Stomach (tissue), 9 donors: ENCODE measurements around the gene PLD3. TPM values are rescaled to one million over a fixed set of nuclear protein-coding genes. Genes with fewer than 3 reads are reported as not detected.

ENCODE experiments used
- DNase-seq, 2 donors: peaks; one replicate each; pipeline versions ENCODE4 v3.0.0 to v3.0.0-alpha.2; 2013 to 2019
- H3K27ac ChIP-seq, 5 donors: fragments of 200-600 bp in 4 of 5; sonication (generic) in 4 of 5; one replicate each; pipeline ENCODE4 v1.5.1; 2013 to 2019; ENCODE audit warnings: mild to moderate bottlenecking in 1 of 5, moderate library complexity in 1 of 5
- H3K27me3 ChIP-seq, 3 donors: fragments of 200-600 bp; sonication (generic); one replicate each; pipeline ENCODE4 v1.5.1; 2017 to 2019; ENCODE audit warnings: mixed run types in 1 of 3
- H3K36me3 ChIP-seq, 4 donors: fragments of 200-600 bp; sonication (generic); 1 replicate in 3 of 4; 2 replicates in 1 of 4; pipeline ENCODE4 v1.5.1; 2016 to 2019
- H3K4me1 ChIP-seq, 4 donors: fragments of 200-600 bp; sonication (generic); one replicate each; pipeline ENCODE4 v1.5.1; 2016 to 2019
- H3K4me3 ChIP-seq, 4 donors: fragments of 200-600 bp; sonication (generic) in 3 of 4; one replicate each; pipeline ENCODE4 v1.5.1; 2016 to 2019; ENCODE audit warnings: mild to moderate bottlenecking in 1 of 4
- H3K9me3 ChIP-seq, 4 donors: fragments of 200-600 bp; sonication (generic); one replicate each; pipeline ENCODE4 v1.5.1; 2016 to 2019
- EP300 ChIP-seq: sonication (generic); formaldehyde crosslinking; IDR thresholded peaks from one replicate; pipeline ENCODE4 v1.6.1; 2017; ENCODE audit warnings: antibody characterized with exemption
- POLR2A ChIP-seq, 4 donors: fragments of 450-650 bp; IDR thresholded peaks; one replicate each; pipeline ENCODE4 v1.6.1; 2016; ENCODE audit warnings: antibody characterized with exemption in 4 of 4, control low read depth in 2 of 4, mild to moderate bottlenecking in 1 of 4, moderate library complexity in 1 of 4
- POLR2AphosphoS5 ChIP-seq, 3 donors: sonication (generic); formaldehyde crosslinking; IDR thresholded peaks; one replicate each; pipeline ENCODE4 v1.6.1; 2016; ENCODE audit warnings: antibody characterized with exemption in 3 of 3
- WGBS, 5 donors: extraction: QIAGEN DNeasy Blood & Tissue Kit in 3 of 5; methylation state at CpG; one replicate each; pipeline versions ENCODE4 v1.1.5 to v1.1.7; 2013 to 2018; 5-methylcytosine and 5-hydroxymethylcytosine counted together
- intact Hi-C: fragments of 100-400 bp; cut with DNase I; formaldehyde crosslinking; loops from one replicate; pipeline ENCODE4 v1.15.1; 2023; ENCODE audit warnings: low total_unique reads
- polyA plus RNA-seq, 3 donors: library from polyadenylated mRNA; stranded (reverse); fragments of 200-250 nt; gene quantifications; one replicate each; pipeline ENCODE4 v1.2.3, GENCODE V29; 2013
- total RNA-seq, 5 donors: library from RNA; depleted of rRNA; stranded (reverse); fragments of >200 nt; gene quantifications; one replicate each; pipeline versions ENCODE4 v1.1.0 to v1.2.3, GENCODE V29; 2014 to 2016
- TF ChIP-seq, protein P1 (sequence below), 7 experiments: fragments of 450-650 bp in 4 of 7; fragments of 200-600 bp in 3 of 7; sonication (generic) in 3 of 7; IDR thresholded peaks; one replicate each; pipeline ENCODE4 v1.5.1; 2016 to 2019; ENCODE audit warnings: antibody characterized with exemption in 7 of 7, control low read depth in 2 of 7, mild to moderate bottlenecking in 1 of 7
- donor health status: healthy with polysubstance abuse.
- donor health status: Bipolar disorder and iron deficiency.
- donor health status: healthy.

PLD3 gene
- total and polyA plus RNA-seq, 8 donors, result 58.8 to 273 (median 145) TPM

DNA sequence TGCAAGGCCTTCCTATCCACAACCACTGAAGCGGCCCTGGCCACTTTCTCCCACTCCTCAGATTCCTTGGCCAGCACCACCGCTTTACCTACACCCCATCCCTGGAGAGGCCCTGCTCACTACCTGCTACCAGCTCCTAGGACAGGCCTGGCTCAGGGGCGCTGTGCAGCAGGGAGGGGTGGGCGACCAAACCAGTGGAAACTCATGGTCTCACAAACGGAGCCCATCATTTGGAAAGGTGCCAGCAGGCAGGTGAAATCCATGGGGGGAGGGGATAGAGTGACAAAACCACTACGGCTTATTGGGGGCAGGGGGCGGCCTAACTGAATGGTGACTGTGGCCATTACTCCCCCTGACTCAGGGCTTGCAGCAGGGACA, 27.9 kb upstream of the PLD3 start:
- intact Hi-C loops, result no loop called here
- Histone ChIP-seq H3K36me3 (peaks cover 46 to 93% (median 85%) of the 10 kb centered on the region in 4 donors), H3K9me3 (no peaks in the 10 kb centered on the region), H3K27me3 (no peaks in the 10 kb centered on the region), H3K4me3 (no peak overlapping the region), H3K27ac (no peak overlapping the region), H3K4me1 (peaks cover 0 to 4% (median 0%) of the 10 kb centered on the region in 4 donors)
- no peak for DNase-seq
- TF ChIP-seq POLR2AphosphoS5 (IDR thresholded peaks at IDR 0.05), result no peak
- 85 to 92% (median 91%) methylated on average over 7 of the region's 7 CpGs for WGBS, 5 donors

DNA sequence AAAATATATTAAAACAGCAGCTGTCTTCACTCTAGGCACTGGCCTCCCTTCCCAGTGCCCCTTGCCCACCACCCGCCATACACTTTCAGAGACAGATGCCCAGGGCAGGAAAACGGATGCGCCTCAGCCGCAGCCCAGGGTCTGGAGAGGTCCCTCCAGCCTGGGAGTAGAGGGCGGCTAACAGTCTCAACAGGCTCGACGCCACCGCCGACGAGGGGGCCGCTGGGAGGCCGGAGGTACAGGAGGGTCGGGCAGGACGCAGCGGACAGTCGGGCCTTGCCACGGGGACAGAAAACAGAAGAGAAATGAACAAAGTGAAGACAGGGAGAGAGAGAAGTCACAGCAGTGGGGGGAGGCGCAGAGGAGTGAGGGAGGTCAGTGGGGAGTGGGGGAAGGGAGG, 27.4 kb upstream of the PLD3 start:
- no peak for TF ChIP-seq POLR2AphosphoS5 (IDR thresholded peaks at IDR 0.05)
- TF ChIP-seq POLR2A (IDR thresholded peaks at IDR 0.05), result no peak
- TF ChIP-seq, protein P1, sequence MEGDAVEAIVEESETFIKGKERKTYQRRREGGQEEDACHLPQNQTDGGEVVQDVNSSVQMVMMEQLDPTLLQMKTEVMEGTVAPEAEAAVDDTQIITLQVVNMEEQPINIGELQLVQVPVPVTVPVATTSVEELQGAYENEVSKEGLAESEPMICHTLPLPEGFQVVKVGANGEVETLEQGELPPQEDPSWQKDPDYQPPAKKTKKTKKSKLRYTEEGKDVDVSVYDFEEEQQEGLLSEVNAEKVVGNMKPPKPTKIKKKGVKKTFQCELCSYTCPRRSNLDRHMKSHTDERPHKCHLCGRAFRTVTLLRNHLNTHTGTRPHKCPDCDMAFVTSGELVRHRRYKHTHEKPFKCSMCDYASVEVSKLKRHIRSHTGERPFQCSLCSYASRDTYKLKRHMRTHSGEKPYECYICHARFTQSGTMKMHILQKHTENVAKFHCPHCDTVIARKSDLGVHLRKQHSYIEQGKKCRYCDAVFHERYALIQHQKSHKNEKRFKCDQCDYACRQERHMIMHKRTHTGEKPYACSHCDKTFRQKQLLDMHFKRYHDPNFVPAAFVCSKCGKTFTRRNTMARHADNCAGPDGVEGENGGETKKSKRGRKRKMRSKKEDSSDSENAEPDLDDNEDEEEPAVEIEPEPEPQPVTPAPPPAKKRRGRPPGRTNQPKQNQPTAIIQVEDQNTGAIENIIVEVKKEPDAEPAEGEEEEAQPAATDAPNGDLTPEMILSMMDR (IDR thresholded peaks at IDR 0.05), result no peak
- no peak for TF ChIP-seq EP300
- intact Hi-C loops, result no loop called here
- H3K9me3 ChIP-seq, result no peaks in the 10 kb centered on the region
- WGBS, 5 donors, result 95 to 97% (median 96%) methylated on average over 18 of the region's 18 CpGs
- H3K27ac ChIP-seq, result no peak overlapping the region
- H3K4me1 ChIP-seq, result peaks cover 0 to 1% (median 0%) of the 10 kb centered on the region in 4 donors
- no peaks in the 10 kb centered on the region for H3K27me3 ChIP-seq
- DNase-seq, result no peak
- H3K36me3 ChIP-seq, result peaks cover 51 to 96% (median 90%) of the 10 kb centered on the region in 4 donors
- no peak overlapping the region for H3K4me3 ChIP-seq

DNA sequence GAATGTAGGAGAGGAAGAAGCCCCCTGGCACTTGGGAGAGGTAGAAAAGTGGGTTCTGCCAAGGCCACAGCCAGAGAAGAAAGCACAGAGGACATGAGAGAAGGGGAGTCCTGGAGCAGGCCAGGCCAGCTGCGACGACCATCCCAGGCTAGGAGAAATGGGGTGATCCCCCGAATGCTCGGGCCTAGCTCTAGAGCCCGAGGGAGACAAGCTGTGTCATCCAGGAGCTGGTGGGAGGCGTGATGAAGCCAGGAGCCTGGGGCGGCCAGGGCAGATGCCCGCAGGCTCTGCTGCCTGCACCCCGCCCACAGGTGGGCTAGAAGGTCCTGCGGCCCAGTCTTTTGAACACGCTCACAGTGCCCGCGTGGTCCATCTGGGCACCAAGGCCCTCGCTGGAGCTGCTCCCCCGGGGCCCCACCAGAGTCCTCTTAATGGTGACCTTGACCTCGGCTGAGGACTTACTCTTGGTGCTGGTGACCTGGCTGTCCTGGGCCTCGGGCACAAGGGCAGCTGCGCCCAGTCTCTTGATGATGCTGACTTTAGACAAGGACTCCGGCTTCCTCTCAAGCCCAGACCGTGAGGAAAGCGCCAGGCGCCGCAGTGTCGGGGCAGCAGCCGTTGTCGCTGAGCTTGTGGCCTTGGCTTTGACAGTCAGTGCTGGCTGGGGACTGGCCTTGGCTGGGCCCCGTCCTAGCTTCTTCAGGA, 26.8 kb upstream of the PLD3 start:
- no peaks in the 10 kb centered on the region for H3K27me3 ChIP-seq
- intact Hi-C loops, result no loop called here
- H3K27ac ChIP-seq, result no peak overlapping the region
- TF ChIP-seq POLR2A (IDR thresholded peaks at IDR 0.05) (no peak), EP300 (no peak), POLR2AphosphoS5 (IDR thresholded peaks at IDR 0.05) (no peak)
- TF ChIP-seq, protein P1 (IDR thresholded peaks at IDR 0.05), result no peak
- peaks cover 57 to 97% (median 90%) of the 10 kb centered on the region in 4 donors for H3K36me3 ChIP-seq
- no peak for DNase-seq
- 93 to 97% (median 95%) methylated on average over 20 to 27 of the region's 27 CpGs for WGBS, 5 donors
- H3K4me3 ChIP-seq, result no peak overlapping the region
- H3K9me3 ChIP-seq, result no peaks in the 10 kb centered on the region
- H3K4me1 ChIP-seq, result no peaks in the 10 kb centered on the region

DNA sequence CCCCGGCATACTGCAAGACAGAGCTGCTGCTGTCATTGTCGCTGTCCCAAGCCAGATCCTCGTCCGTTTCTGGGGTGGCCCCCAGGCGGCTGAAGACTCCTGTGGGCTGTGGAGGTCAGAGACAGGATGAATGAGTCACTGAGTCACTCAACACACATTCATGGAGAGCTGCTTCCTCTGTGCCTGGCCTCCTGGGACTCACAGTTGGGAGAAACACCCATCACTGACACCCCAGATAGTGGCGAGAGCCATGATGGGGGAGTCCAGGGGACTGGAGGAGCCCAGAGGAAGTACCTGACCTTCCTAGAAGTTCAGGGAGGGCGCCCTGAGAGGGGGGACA, 26.3 kb upstream of the PLD3 start:
- intact Hi-C loops, result no loop called here
- H3K27ac ChIP-seq, result no peak overlapping the region
- no peaks in the 10 kb centered on the region for H3K4me1 ChIP-seq
- no peaks in the 10 kb centered on the region for H3K9me3 ChIP-seq
- peaks cover 58 to 97% (median 91%) of the 10 kb centered on the region in 4 donors for H3K36me3 ChIP-seq
- no peaks in the 10 kb centered on the region for H3K27me3 ChIP-seq
- no peak for DNase-seq
- 92 to 95% (median 93%) methylated on average over 7 of the region's 7 CpGs for WGBS, 5 donors
- no peak for TF ChIP-seq POLR2A (IDR thresholded peaks at IDR 0.05)
- TF ChIP-seq POLR2AphosphoS5 (IDR thresholded peaks at IDR 0.05), result no peak
- no peak for TF ChIP-seq EP300
- TF ChIP-seq, protein P1 (IDR thresholded peaks at IDR 0.05), result no peak
- H3K4me3 ChIP-seq, result no peak overlapping the region

DNA sequence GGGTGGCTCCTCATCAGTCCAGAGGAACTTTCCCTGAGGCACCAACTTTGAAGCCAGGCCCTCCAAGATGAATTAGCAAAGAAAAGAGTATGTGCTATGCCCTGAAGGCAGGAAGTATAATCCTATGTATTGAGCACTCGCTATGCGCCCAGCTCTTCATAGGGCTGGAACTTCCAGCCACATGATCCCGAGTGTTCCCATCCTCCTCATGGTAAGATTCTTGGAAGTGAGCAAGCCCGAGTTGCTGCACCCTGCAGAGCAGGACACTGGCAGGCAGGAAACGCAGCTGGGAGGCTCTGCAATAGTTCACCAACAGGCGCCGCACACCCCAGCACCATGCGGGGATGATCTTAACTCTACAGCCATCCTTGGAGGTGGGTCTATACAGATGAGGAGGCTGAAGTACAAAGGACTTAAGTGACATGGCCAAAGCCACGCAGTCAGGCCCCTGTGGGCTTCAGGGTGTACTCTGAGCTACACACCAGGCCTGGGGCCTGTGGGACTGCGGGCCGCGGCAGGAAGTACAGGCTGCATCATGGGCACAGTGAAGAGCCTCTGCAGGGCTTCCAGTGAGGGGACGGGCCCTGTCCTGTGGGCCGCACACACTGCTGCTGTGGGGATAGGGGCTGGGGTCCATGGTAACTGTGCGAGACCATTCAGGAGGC, 25.4 kb upstream of the PLD3 start:
- Histone ChIP-seq H3K4me3 (no peak overlapping the region), H3K4me1 (no peaks in the 10 kb centered on the region), H3K9me3 (no peaks in the 10 kb centered on the region), H3K27ac (no peak overlapping the region), H3K27me3 (no peaks in the 10 kb centered on the region), H3K36me3 (peaks cover 67 to 97% (median 91%) of the 10 kb centered on the region in 4 donors)
- TF ChIP-seq, protein P1 (IDR thresholded peaks at IDR 0.05), result no peak
- TF ChIP-seq POLR2A (IDR thresholded peaks at IDR 0.05) (no peak), EP300 (no peak), POLR2AphosphoS5 (IDR thresholded peaks at IDR 0.05) (no peak)
- intact Hi-C loops, result no loop called here
- DNase-seq, result no peak
- WGBS, 5 donors, result 91 to 95% (median 94%) methylated on average over 14 to 15 of the region's 15 CpGs
